Measurements from ENCODE around the gene ZGRF1. TPM values are rescaled to one million over a fixed set of nuclear protein-coding genes. Genes with fewer than 3 reads are reported as not detected.
"Not testable (repeated sequence)": the region's sequence is repeated elsewhere in the genome, so short reads cannot be mapped to it uniquely, and the experiment has no call there.

Gene ZGRF1
- total RNA-seq, 2 donors from 2014 or later: 2.9 to 8.9 TPM

GRCh38 chr4:112648263-112649054 is 11.8 kb upstream of the ZGRF1 start:
- no peaks in the 10 kb centered on the region for H3K4me1 ChIP-seq (replicated peaks)
- H3K27ac ChIP-seq: no peak overlapping the region
- no peak for DNase-seq (ENCODE audit: low spot score)
- H3K4me3 ChIP-seq: no peak overlapping the region
- intact Hi-C loops (cut with DNase I): no loop called here
- peaks cover 0 to 5% of the 10 kb centered on the region in 2 donors for H3K36me3 ChIP-seq
- no peaks in the 10 kb centered on the region for H3K27me3 ChIP-seq (replicated peaks; ENCODE audit: insufficient read depth)
- H3K9me3 ChIP-seq: no peaks in the 10 kb centered on the region
- TF ChIP-seq POLR2AphosphoS5 (IDR thresholded peaks at IDR 0.05) (no peak), POLR2A (IDR thresholded peaks at IDR 0.05) (no peak)
- TF ChIP-seq, protein P1, sequence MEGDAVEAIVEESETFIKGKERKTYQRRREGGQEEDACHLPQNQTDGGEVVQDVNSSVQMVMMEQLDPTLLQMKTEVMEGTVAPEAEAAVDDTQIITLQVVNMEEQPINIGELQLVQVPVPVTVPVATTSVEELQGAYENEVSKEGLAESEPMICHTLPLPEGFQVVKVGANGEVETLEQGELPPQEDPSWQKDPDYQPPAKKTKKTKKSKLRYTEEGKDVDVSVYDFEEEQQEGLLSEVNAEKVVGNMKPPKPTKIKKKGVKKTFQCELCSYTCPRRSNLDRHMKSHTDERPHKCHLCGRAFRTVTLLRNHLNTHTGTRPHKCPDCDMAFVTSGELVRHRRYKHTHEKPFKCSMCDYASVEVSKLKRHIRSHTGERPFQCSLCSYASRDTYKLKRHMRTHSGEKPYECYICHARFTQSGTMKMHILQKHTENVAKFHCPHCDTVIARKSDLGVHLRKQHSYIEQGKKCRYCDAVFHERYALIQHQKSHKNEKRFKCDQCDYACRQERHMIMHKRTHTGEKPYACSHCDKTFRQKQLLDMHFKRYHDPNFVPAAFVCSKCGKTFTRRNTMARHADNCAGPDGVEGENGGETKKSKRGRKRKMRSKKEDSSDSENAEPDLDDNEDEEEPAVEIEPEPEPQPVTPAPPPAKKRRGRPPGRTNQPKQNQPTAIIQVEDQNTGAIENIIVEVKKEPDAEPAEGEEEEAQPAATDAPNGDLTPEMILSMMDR (IDR thresholded peaks at IDR 0.05): no peak
- WGBS: 67% methylated on average over 3 of the region's 3 CpGs

DNA sequence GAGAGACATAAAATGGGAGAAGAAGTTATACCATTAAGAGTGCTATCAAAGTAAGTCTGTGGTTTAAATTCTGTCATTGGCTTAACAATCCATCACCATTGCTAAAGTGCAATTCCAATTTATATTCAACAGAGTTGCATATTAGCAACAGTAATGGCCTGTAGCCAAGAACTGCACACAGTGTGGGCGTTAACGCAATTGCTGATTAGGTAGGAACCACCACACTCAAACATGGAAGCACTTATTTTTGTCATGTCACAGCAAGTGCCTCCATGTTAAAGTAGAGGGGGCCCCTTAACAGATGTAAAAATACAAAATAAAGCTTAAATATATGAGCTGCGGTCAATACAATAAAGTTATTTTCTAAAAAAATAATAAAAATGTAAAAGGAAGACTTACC is 11.1 kb upstream of the ZGRF1 start:
- Histone ChIP-seq H3K27me3 (replicated peaks; ENCODE audit: insufficient read depth) (no peaks in the 10 kb centered on the region), H3K9me3 (no peaks in the 10 kb centered on the region), H3K27ac (no peak overlapping the region), H3K4me3 (no peak overlapping the region), H3K4me1 (replicated peaks) (no peaks in the 10 kb centered on the region), H3K36me3 (peaks cover 0 to 5% of the 10 kb centered on the region in 2 donors)
- intact Hi-C loops (cut with DNase I): no loop called here
- 74% methylated on average over 3 of the region's 3 CpGs for WGBS
- TF ChIP-seq, protein P1 (IDR thresholded peaks at IDR 0.05): no peak
- TF ChIP-seq POLR2A (IDR thresholded peaks at IDR 0.05) (no peak), POLR2AphosphoS5 (IDR thresholded peaks at IDR 0.05) (no peak)
- DNase-seq (ENCODE audit: low spot score): no peak

DNA sequence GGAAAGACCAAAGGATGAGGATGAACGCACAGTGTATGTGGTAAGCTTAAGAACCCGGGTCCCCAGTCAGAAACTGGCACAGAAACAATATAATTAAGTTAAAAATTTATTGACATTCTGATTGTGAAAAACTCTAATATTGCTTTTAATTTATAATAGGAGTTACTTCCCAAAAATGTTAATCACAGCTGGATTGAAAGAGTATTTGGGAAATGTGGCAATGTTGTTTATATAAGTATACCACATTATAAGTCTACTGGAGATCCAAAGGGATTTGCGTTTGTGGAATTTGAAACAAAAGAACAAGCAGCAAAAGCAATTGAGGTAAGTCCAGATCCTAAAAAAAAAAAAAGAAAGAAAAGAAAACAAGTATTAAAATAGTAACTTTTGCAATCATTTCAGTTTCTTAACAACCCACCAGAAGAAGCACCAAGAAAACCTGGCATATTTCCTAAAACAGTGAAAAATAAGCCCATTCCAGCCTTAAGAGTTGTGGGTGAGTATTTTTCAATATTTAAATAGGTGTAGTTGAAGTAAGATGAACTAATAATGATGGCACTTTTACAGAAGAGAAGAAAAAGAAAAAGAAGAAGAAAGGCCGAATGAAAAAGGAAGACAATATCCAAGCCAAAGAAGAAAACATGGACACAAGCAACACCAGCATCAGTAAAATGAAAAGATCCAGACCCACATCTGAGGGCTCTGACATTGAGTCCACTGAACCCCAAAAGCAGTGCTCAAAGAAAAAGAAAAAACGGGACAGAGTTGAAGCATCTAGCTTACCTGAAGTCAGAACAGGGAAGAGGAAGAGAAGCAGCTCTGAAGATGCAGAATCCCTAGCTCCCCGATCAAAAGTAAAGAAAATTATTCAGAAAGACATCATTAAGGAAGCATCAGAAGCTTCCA is 10.2 kb upstream of the ZGRF1 start:
- intact Hi-C loops (cut with DNase I): no loop called here

DNA sequence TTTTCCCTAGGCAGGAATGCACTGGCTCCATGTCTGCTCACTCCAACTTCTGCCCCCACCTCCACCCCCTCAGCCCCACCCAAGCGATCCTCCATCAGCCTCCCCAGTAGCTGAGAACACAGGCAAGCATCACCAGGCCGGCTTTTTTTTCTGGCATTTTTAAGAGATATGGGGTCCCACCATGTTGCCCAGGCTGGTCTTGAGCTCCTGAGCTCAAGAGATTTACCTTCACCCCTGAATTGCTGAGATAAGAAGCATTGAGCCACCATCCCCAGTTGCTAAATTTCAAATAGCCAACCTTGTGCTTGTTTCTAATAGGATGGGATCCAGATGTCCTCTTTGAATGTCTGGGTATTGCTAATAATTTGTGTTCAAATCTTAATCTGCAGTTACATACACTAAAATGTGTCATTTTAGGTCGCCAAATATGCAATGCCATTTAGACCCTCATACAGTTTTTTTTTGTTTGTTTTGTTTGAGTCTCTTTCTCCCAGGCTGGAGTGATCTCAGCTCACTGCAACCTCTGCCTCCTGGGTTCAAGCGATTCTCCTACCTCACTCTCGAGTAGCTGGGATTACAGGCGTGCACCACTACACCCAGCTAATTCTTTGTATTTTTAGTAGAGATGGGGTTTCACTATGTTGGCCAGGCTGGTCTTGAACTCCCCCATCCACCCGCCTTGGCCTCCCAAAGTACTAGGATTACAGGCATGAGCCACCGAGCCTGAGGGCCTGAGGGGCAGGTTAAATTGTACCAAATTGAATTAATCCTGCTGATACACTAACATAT is 9.0 kb upstream of the ZGRF1 start:
- no peak for TF ChIP-seq POLR2AphosphoS5 (IDR thresholded peaks at IDR 0.05)
- TF ChIP-seq, protein P1 (IDR thresholded peaks at IDR 0.05): no peak
- no peak for TF ChIP-seq POLR2A (IDR thresholded peaks at IDR 0.05)
- Histone ChIP-seq H3K36me3 (peaks cover 0 to 5% of the 10 kb centered on the region in 2 donors), H3K4me3 (no peak overlapping the region), H3K4me1 (replicated peaks) (no peaks in the 10 kb centered on the region), H3K9me3 (no peaks in the 10 kb centered on the region), H3K27ac (no peak overlapping the region), H3K27me3 (replicated peaks; ENCODE audit: insufficient read depth) (no peaks in the 10 kb centered on the region)
- intact Hi-C loops (cut with DNase I): no loop called here
- DNase-seq (ENCODE audit: low spot score): no peak
- WGBS: 69% methylated on average over 8 of the region's 8 CpGs

More for the DNA sequence above, 10.2 kb upstream of the ZGRF1 start:
- no peak overlapping the region for H3K4me3 ChIP-seq
- H3K27ac ChIP-seq: no peak overlapping the region
- no peaks in the 10 kb centered on the region for H3K27me3 ChIP-seq (replicated peaks; ENCODE audit: insufficient read depth)
- DNase-seq (ENCODE audit: low spot score): no peak
- TF ChIP-seq POLR2A (IDR thresholded peaks at IDR 0.05): no peak
- TF ChIP-seq, protein P1 (IDR thresholded peaks at IDR 0.05): no peak
- TF ChIP-seq POLR2AphosphoS5 (IDR thresholded peaks at IDR 0.05): no peak
- no peaks in the 10 kb centered on the region for H3K9me3 ChIP-seq
- H3K4me1 ChIP-seq (replicated peaks): no peaks in the 10 kb centered on the region
- peaks cover 0 to 5% of the 10 kb centered on the region in 2 donors for H3K36me3 ChIP-seq
- 76% methylated on average over 6 of the region's 6 CpGs for WGBS

GRCh38 chr4:112644595-112645535 is 8.2 kb upstream of the ZGRF1 start:
- WGBS: 87% methylated on average over 10 of the region's 10 CpGs
- H3K4me1 ChIP-seq (replicated peaks); H3K4me3 ChIP-seq; H3K27ac ChIP-seq; DNase-seq (ENCODE audit: low spot score); H3K9me3 ChIP-seq; H3K27me3 ChIP-seq (replicated peaks; ENCODE audit: insufficient read depth); H3K36me3 ChIP-seq; intact Hi-C loops (cut with DNase I): not testable (repeated sequence)
